ENCODE data around the gene ITGBL1. TPM values are rescaled to one million over a fixed set of nuclear protein-coding genes. Genes with fewer than 3 reads are reported as not detected.
A peak's percentile ranks its signal among the peaks of the same experiment; 100 is the strongest.

Gene ITGBL1
- total and polyA plus RNA-seq, 2 of the 13 experiments (the other 11 are each of a cell fraction or from before 2014, with no cell fraction given): 0.02 TPM; not detected in 1

DNA sequence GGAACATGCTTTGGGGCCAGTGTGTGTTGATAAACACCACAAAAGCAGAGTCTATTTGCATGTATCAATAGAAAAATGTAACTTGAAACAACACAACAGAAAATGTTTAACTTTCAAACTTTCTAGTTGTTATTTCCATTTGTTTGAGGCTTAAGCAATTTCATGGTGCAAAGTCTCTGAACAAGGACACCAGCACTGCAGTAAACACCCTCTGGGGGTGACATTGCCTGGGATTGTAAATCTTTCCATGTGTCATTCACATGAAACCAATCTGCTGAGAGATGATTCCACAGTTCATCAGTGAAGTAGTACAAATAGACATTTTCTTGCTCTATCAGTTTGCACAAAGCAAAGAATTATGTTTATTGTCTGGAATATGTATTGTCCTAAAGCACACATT lies 124.5 kb downstream of the ITGBL1 start (continued):
- TF ChIP-seq GATAD2A (CRISPR knock-in tag; IDR thresholded peaks at IDR 0.05): peak; percentile 90
- peak; percentile 31; the same call in 1 of the 2 replicates for TF ChIP-seq TBX3 (IDR thresholded peaks at IDR 0.05; ENCODE audit: borderline replicate concordance)
- 0 out of 2 replicates have a peak, but pooled peaks have one; percentile 20 for TF ChIP-seq ESRRA (CRISPR knock-in tag; IDR thresholded peaks at IDR 0.05; ENCODE audit: low read depth)
- no peak for TF ChIP-seq ZNF335 (CRISPR knock-in tag; IDR thresholded peaks at IDR 0.05)
- TF ChIP-seq, protein P1, sequence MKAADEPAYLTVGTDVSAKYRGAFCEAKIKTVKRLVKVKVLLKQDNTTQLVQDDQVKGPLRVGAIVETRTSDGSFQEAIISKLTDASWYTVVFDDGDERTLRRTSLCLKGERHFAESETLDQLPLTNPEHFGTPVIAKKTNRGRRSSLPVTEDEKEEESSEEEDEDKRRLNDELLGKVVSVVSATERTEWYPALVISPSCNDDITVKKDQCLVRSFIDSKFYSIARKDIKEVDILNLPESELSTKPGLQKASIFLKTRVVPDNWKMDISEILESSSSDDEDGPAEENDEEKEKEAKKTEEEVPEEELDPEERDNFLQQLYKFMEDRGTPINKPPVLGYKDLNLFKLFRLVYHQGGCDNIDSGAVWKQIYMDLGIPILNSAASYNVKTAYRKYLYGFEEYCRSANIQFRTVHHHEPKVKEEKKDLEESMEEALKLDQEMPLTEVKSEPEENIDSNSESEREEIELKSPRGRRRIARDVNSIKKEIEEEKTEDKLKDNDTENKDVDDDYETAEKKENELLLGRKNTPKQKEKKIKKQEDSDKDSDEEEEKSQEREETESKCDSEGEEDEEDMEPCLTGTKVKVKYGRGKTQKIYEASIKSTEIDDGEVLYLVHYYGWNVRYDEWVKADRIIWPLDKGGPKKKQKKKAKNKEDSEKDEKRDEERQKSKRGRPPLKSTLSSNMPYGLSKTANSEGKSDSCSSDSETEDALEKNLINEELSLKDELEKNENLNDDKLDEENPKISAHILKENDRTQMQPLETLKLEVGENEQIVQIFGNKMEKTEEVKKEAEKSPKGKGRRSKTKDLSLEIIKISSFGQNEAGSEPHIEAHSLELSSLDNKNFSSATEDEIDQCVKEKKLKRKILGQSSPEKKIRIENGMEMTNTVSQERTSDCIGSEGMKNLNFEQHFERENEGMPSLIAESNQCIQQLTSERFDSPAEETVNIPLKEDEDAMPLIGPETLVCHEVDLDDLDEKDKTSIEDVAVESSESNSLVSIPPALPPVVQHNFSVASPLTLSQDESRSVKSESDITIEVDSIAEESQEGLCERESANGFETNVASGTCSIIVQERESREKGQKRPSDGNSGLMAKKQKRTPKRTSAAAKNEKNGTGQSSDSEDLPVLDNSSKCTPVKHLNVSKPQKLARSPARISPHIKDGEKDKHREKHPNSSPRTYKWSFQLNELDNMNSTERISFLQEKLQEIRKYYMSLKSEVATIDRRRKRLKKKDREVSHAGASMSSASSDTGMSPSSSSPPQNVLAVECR (CRISPR knock-in tag; IDR thresholded peaks at IDR 0.05; ENCODE audit: borderline replicate concordance): no peak
- no peak for TF ChIP-seq ZSCAN31 (CRISPR knock-in tag; IDR thresholded peaks at IDR 0.05; ENCODE audit: low read depth)
- peak; percentile 77 for TF ChIP-seq CEBPG (CRISPR knock-in tag; IDR thresholded peaks at IDR 0.05)
- TF ChIP-seq, protein P2, sequence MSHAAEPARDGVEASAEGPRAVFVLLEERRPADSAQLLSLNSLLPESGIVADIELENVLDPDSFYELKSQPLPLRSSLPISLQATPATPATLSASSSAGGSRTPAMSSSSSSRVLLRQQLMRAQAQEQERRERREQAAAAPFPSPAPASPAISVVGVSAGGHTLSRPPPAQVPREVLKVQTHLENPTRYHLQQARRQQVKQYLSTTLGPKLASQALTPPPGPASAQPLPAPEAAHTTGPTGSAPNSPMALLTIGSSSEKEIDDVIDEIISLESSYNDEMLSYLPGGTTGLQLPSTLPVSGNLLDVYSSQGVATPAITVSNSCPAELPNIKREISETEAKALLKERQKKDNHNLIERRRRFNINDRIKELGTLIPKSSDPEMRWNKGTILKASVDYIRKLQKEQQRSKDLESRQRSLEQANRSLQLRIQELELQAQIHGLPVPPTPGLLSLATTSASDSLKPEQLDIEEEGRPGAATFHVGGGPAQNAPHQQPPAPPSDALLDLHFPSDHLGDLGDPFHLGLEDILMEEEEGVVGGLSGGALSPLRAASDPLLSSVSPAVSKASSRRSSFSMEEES (CRISPR knock-in tag; IDR thresholded peaks at IDR 0.05): 0 out of 2 replicates have a peak, but pooled peaks have one; percentile 26
- peak; percentile 48; the same call in 1 of the 2 replicates for TF ChIP-seq ZMYM4 (CRISPR knock-in tag; IDR thresholded peaks at IDR 0.05)
- no peak for TF ChIP-seq ASH2L (IDR thresholded peaks at IDR 0.05; ENCODE audit: insufficient read length, low read depth, low read length)
- no peak for TF ChIP-seq SYNCRIP (IDR thresholded peaks at IDR 0.05; ENCODE audit: insufficient read depth, low read depth, low read length)
- TF ChIP-seq IRF2 (CRISPR knock-in tag; IDR thresholded peaks at IDR 0.05): peak; percentile 44; the same call in 1 of the 2 replicates
- TF ChIP-seq FOXC1 (CRISPR knock-in tag; IDR thresholded peaks at IDR 0.05; ENCODE audit: borderline replicate concordance): no peak
- TF ChIP-seq, protein P3, sequence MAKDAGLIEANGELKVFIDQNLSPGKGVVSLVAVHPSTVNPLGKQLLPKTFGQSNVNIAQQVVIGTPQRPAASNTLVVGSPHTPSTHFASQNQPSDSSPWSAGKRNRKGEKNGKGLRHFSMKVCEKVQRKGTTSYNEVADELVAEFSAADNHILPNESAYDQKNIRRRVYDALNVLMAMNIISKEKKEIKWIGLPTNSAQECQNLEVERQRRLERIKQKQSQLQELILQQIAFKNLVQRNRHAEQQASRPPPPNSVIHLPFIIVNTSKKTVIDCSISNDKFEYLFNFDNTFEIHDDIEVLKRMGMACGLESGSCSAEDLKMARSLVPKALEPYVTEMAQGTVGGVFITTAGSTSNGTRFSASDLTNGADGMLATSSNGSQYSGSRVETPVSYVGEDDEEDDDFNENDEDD (CRISPR knock-in tag; IDR thresholded peaks at IDR 0.05; ENCODE audit: borderline replicate concordance): no peak
- TF ChIP-seq ZNF124 (CRISPR knock-in tag; IDR thresholded peaks at IDR 0.05): no peak
- TF ChIP-seq, protein P4, sequence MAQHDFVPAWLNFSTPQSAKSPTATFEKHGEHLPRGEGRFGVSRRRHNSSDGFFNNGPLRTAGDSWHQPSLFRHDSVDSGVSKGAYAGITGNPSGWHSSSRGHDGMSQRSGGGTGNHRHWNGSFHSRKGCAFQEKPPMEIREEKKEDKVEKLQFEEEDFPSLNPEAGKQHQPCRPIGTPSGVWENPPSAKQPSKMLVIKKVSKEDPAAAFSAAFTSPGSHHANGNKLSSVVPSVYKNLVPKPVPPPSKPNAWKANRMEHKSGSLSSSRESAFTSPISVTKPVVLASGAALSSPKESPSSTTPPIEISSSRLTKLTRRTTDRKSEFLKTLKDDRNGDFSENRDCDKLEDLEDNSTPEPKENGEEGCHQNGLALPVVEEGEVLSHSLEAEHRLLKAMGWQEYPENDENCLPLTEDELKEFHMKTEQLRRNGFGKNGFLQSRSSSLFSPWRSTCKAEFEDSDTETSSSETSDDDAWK (CRISPR knock-in tag; IDR thresholded peaks at IDR 0.05): no peak
- TF ChIP-seq ZNF343 (CRISPR knock-in tag; IDR thresholded peaks at IDR 0.05): no peak
- TF ChIP-seq, protein P5, sequence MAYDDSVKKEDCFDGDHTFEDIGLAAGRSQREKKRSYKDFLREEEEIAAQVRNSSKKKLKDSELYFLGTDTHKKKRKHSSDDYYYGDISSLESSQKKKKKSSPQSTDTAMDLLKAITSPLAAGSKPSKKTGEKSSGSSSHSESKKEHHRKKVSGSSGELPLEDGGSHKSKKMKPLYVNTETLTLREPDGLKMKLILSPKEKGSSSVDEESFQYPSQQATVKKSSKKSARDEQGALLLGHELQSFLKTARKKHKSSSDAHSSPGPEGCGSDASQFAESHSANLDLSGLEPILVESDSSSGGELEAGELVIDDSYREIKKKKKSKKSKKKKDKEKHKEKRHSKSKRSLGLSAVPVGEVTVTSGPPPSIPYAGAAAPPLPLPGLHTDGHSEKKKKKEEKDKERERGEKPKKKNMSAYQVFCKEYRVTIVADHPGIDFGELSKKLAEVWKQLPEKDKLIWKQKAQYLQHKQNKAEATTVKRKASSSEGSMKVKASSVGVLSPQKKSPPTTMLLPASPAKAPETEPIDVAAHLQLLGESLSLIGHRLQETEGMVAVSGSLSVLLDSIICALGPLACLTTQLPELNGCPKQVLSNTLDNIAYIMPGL (CRISPR knock-in tag; IDR thresholded peaks at IDR 0.05; ENCODE audit: borderline replicate concordance in 1 of 2, low read depth in 1 of 2): no peak; a peak in 1 of 4 replicates
- no peak for TF ChIP-seq SATB2 (CRISPR knock-in tag; IDR thresholded peaks at IDR 0.05)
- TF ChIP-seq RARA (CRISPR knock-in tag; IDR thresholded peaks at IDR 0.05): peak; percentile 56
- TF ChIP-seq ZNF746 (CRISPR knock-in tag; IDR thresholded peaks at IDR 0.05): no peak

All from HepG2 (cell line).